ENCODE results near the gene CENPK. TPM values are rescaled to one million over a fixed set of nuclear protein-coding genes. Genes with fewer than 3 reads are reported as not detected.

CENPK gene
- total and polyA plus RNA-seq, 9 of the 15 experiments (the other 6 are each of a cell fraction or from before 2014, with no cell fraction given): 30.8 to 134 (median 69.0) TPM

- TF ChIP-seq KLF1 (tag; IDR thresholded peaks at IDR 0.05) (no peak), XRCC5 (IDR thresholded peaks at IDR 0.05; ENCODE audit: low read depth, low read length) (no peak; the same call in 1 of the 2 replicates), MCM2 (IDR thresholded peaks at IDR 0.05; ENCODE audit: low read depth) (no peak), ARID1B (IDR thresholded peaks at IDR 0.05) (peak; percentile 25; the same call in 1 of the 2 replicates), ZBTB43 (CRISPR knock-in tag; IDR thresholded peaks at IDR 0.05) (0 out of 2 replicates have a peak, but pooled peaks have one; percentile 52), ATF1 (CRISPR knock-in tag; IDR thresholded peaks at IDR 0.05) (peak; percentile 89), ATF1 (tag; IDR thresholded peaks at IDR 0.05) (peak; percentile 100), ZNF586 (CRISPR knock-in tag; conservative IDR thresholded peaks at IDR 0.05) (no peak), CBX3 (IDR thresholded peaks at IDR 0.05; ENCODE audit: borderline replicate concordance in 1 of 2, low read length in 2 of 2) (no peak), KLF16 (IDR thresholded peaks at IDR 0.05) (no peak), MAFG (tag; conservative IDR thresholded peaks at IDR 0.05) (no peak), LCOR (CRISPR knock-in tag; IDR thresholded peaks at IDR 0.05) (0 out of 2 replicates have a peak, but pooled peaks have one; percentile 12), ZNF766 (CRISPR knock-in tag; conservative IDR thresholded peaks at IDR 0.05) (no peak), ZBTB1 (CRISPR knock-in tag; IDR thresholded peaks at IDR 0.05; ENCODE audit: borderline replicate concordance, low read depth) (no peak), NFYB (IDR thresholded peaks at IDR 0.05; ENCODE audit: extremely low read depth, insufficient read length) (peak; percentile 94)
- TF ChIP-seq, protein P1, sequence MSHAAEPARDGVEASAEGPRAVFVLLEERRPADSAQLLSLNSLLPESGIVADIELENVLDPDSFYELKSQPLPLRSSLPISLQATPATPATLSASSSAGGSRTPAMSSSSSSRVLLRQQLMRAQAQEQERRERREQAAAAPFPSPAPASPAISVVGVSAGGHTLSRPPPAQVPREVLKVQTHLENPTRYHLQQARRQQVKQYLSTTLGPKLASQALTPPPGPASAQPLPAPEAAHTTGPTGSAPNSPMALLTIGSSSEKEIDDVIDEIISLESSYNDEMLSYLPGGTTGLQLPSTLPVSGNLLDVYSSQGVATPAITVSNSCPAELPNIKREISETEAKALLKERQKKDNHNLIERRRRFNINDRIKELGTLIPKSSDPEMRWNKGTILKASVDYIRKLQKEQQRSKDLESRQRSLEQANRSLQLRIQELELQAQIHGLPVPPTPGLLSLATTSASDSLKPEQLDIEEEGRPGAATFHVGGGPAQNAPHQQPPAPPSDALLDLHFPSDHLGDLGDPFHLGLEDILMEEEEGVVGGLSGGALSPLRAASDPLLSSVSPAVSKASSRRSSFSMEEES (CRISPR knock-in tag; IDR thresholded peaks at IDR 0.05): no peak
- TF ChIP-seq, protein P2, sequence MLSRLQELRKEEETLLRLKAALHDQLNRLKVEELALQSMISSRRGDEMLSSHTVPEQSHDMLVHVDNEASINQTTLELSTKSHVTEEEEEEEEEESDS (CRISPR knock-in tag; IDR thresholded peaks at IDR 0.05): no peak
- TF ChIP-seq, protein P3, sequence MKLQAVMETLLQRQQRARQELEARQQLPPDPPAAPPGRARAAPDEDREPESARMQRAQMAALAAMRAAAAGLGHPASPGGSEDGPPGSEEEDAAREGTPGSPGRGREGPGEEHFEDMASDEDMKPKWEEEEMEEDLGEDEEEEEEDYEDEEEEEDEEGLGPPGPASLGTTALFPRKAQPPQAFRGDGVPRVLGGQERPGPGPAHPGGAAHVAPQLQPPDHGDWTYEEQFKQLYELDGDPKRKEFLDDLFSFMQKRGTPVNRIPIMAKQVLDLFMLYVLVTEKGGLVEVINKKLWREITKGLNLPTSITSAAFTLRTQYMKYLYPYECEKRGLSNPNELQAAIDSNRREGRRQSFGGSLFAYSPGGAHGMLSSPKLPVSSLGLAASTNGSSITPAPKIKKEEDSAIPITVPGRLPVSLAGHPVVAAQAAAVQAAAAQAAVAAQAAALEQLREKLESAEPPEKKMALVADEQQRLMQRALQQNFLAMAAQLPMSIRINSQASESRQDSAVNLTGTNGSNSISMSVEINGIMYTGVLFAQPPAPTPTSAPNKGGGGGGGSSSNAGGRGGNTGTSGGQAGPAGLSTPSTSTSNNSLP (IDR thresholded peaks at IDR 0.05; ENCODE audit: borderline replicate concordance, low read depth, low read length): peak; percentile 12; the same call in 1 of the 2 replicates
- TF ChIP-seq, protein P4, sequence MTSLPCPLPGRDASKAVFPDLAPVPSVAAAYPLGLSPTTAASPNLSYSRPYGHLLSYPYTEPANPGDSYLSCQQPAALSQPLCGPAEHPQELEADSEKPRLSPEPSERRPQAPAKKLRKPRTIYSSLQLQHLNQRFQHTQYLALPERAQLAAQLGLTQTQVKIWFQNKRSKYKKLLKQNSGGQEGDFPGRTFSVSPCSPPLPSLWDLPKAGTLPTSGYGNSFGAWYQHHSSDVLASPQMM (CRISPR knock-in tag; IDR thresholded peaks at IDR 0.05): no peak
- TF ChIP-seq, protein P5, sequence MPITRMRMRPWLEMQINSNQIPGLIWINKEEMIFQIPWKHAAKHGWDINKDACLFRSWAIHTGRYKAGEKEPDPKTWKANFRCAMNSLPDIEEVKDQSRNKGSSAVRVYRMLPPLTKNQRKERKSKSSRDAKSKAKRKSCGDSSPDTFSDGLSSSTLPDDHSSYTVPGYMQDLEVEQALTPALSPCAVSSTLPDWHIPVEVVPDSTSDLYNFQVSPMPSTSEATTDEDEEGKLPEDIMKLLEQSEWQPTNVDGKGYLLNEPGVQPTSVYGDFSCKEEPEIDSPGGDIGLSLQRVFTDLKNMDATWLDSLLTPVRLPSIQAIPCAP (CRISPR knock-in tag; IDR thresholded peaks at IDR 0.05; ENCODE audit: borderline replicate concordance): no peak
These were observed at the start of gene CENPK, which contains the start of gene PPWD1 (continued) for GRCh38 chr5:65562731-65563701.

All from K562 (cell line).